ENCODE results near the gene SPOCK1. TPM values are rescaled to one million over a fixed set of nuclear protein-coding genes. Genes with fewer than 3 reads are reported as not detected.

The SPOCK1 gene
- total and polyA plus RNA-seq, 2 experiments from 2014 or later, result 8.2 to 10.5 TPM

DNA sequence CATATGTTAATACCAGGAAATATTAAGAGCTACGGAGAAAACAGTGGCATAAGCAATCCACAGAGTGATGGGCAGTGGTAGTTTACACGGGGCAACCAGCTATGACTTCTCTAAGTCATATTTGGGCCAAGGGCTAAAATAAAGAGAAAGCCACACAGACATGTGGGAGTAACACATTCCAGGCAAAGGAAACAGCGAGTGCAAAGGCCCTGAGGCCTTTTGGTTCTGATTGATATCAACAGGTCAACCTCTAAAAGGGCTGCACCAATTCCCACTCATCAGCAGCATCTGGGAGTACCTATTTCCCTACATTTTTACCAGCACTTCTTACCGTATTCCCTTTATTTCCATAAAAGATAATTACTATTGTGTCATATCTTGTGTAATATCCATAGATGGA, 173.4 kb downstream of the SPOCK1 start:
- DNase-seq (ENCODE audit: low spot score) (no peak), ATAC-seq (no peak)
- no peaks in the 10 kb centered on the region for H3K9me2 ChIP-seq (ENCODE audit: insufficient read depth)
- H3K4me3 ChIP-seq, result no peak overlapping the region
- H3K36me3 ChIP-seq (ENCODE audit: insufficient read depth), result no peaks in the 10 kb centered on the region
- Mint-ChIP-seq H3K4me1 (peaks cover 16% of the 10 kb centered on the region), H3K27me3 (ENCODE audit: insufficient read depth, low read depth, poor library complexity) (peaks cover 3% of the 10 kb centered on the region), H3K9me3 (no peaks in the 10 kb centered on the region), H3K4me3 (no peak overlapping the region), H3K27ac (no peak overlapping the region), H3K36me3 (ENCODE audit: low read depth) (no peaks in the 10 kb centered on the region)
- H3K27me3 ChIP-seq (ENCODE audit: insufficient read depth), result no peaks in the 10 kb centered on the region
- H2AFZ ChIP-seq, result no peak overlapping the region
- no peak overlapping the region for H3K4me2 ChIP-seq
- TF ChIP-seq EZH2phosphoT487 (IDR thresholded peaks at IDR 0.05; ENCODE audit: unreplicated experiment) (no peak), STAT1 (IDR thresholded peaks at IDR 0.05; ENCODE audit: unreplicated experiment) (no peak), NANOG (IDR thresholded peaks at IDR 0.05; ENCODE audit: borderline replicate concordance) (no peak), CREB1 (CRISPR knock-in tag; IDR thresholded peaks at IDR 0.05; ENCODE audit: low read depth) (no peak), ZNF331 (CRISPR knock-in tag; IDR thresholded peaks at IDR 0.05; ENCODE audit: low read depth) (no peak), POLR2AphosphoS5 (IDR thresholded peaks at IDR 0.05; ENCODE audit: low read depth) (no peak), EZH2 (IDR thresholded peaks at IDR 0.05; ENCODE audit: low read depth, unreplicated experiment) (no peak), ZNF114 (CRISPR knock-in tag; IDR thresholded peaks at IDR 0.05) (no peak)
- TF ChIP-seq, protein P1, sequence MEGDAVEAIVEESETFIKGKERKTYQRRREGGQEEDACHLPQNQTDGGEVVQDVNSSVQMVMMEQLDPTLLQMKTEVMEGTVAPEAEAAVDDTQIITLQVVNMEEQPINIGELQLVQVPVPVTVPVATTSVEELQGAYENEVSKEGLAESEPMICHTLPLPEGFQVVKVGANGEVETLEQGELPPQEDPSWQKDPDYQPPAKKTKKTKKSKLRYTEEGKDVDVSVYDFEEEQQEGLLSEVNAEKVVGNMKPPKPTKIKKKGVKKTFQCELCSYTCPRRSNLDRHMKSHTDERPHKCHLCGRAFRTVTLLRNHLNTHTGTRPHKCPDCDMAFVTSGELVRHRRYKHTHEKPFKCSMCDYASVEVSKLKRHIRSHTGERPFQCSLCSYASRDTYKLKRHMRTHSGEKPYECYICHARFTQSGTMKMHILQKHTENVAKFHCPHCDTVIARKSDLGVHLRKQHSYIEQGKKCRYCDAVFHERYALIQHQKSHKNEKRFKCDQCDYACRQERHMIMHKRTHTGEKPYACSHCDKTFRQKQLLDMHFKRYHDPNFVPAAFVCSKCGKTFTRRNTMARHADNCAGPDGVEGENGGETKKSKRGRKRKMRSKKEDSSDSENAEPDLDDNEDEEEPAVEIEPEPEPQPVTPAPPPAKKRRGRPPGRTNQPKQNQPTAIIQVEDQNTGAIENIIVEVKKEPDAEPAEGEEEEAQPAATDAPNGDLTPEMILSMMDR (conservative IDR thresholded peaks at IDR 0.05; ENCODE audit: low read depth in 2 of 2), result no peak
- TF ChIP-seq, protein P2, sequence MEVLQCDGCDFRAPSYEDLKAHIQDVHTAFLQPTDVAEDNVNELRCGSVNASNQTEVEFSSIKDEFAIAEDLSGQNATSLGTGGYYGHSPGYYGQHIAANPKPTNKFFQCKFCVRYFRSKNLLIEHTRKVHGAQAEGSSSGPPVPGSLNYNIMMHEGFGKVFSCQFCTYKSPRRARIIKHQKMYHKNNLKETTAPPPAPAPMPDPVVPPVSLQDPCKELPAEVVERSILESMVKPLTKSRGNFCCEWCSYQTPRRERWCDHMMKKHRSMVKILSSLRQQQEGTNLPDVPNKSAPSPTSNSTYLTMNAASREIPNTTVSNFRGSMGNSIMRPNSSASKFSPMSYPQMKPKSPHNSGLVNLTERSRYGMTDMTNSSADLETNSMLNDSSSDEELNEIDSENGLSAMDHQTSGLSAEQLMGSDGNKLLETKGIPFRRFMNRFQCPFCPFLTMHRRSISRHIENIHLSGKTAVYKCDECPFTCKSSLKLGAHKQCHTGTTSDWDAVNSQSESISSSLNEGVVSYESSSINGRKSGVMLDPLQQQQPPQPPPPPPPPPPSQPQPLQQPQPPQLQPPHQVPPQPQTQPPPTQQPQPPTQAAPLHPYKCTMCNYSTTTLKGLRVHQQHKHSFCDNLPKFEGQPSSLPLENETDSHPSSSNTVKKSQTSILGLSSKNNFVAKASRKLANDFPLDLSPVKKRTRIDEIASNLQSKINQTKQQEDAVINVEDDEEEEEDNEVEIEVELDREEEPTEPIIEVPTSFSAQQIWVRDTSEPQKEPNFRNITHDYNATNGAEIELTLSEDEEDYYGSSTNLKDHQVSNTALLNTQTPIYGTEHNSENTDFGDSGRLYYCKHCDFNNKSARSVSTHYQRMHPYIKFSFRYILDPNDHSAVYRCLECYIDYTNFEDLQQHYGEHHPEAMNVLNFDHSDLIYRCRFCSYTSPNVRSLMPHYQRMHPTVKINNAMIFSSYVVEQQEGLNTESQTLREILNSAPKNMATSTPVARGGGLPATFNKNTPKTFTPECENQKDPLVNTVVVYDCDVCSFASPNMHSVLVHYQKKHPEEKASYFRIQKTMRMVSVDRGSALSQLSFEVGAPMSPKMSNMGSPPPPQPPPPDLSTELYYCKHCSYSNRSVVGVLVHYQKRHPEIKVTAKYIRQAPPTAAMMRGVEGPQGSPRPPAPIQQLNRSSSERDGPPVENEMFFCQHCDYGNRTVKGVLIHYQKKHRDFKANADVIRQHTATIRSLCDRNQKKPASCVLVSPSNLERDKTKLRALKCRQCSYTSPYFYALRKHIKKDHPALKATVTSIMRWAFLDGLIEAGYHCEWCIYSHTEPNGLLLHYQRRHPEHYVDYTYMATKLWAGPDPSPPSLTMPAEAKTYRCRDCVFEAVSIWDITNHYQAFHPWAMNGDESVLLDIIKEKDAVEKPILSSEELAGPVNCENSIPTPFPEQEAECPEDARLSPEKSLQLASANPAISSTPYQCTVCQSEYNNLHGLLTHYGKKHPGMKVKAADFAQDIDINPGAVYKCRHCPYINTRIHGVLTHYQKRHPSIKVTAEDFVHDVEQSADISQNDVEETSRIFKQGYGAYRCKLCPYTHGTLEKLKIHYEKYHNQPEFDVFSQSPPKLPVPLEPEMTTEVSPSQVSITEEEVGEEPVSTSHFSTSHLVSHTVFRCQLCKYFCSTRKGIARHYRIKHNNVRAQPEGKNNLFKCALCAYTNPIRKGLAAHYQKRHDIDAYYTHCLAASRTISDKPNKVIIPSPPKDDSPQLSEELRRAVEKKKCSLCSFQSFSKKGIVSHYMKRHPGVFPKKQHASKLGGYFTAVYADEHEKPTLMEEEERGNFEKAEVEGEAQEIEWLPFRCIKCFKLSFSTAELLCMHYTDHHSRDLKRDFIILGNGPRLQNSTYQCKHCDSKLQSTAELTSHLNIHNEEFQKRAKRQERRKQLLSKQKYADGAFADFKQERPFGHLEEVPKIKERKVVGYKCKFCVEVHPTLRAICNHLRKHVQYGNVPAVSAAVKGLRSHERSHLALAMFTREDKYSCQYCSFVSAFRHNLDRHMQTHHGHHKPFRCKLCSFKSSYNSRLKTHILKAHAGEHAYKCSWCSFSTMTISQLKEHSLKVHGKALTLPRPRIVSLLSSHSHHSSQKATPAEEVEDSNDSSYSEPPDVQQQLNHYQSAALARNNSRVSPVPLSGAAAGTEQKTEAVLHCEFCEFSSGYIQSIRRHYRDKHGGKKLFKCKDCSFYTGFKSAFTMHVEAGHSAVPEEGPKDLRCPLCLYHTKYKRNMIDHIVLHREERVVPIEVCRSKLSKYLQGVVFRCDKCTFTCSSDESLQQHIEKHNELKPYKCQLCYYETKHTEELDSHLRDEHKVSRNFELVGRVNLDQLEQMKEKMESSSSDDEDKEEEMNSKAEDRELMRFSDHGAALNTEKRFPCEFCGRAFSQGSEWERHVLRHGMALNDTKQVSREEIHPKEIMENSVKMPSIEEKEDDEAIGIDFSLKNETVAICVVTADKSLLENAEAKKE (CRISPR knock-in tag; IDR thresholded peaks at IDR 0.05), result no peak
- no peaks in the 10 kb centered on the region for H4K20me1 ChIP-seq (replicated peaks; ENCODE audit: insufficient read depth)
- no peaks in the 10 kb centered on the region for H3F3A ChIP-seq (replicated peaks; ENCODE audit: low read depth)
- no peak overlapping the region for H3K27ac ChIP-seq (ENCODE audit: low read depth)
- no peaks in the 10 kb centered on the region for H3K79me2 ChIP-seq (replicated peaks; ENCODE audit: insufficient read depth)
- H3K4me1 ChIP-seq (ENCODE audit: insufficient read depth), result peaks cover 8% of the 10 kb centered on the region; the same call in 1 of the 2 replicates

Measured in GM23338 (cell line).